HFF-Myc (cell line): ENCODE results near the gene ISOC2.
"Not testable (repeated sequence)": the region's sequence is repeated elsewhere in the genome, so short reads cannot be mapped to it uniquely, and the experiment has no call there.

Source experiments
- DNase-seq: peaks from one replicate; pipeline ENCODE4 v3.0.0-alpha.2; 2011; ENCODE audit warnings: low read depth; ENCODE audit errors: extremely low read depth
- H3K4me3 ChIP-seq: replicated peaks from 2 replicates; pipeline ENCODE4 v1.5.1; 2011; ENCODE audit warnings: low read depth, mild to moderate bottlenecking, control low read depth, low read length
- CTCF ChIP-seq: IDR thresholded peaks from 2 replicates; pipeline ENCODE4 v1.5.1; 2012; ENCODE audit warnings: mild to moderate bottlenecking, low read depth, low read length, control low read depth; ENCODE audit errors: missing control alignments

The ISOC2 gene

GRCh38 chr19:55418185-55418584 lies 43.3 kb downstream of the ISOC2 start:
- DNase-seq = peak; percentile 61
- TF ChIP-seq CTCF = peak; percentile 68
- no peak overlapping the region for H3K4me3 ChIP-seq

GRCh38 chr19:55410168-55410567 lies 51.3 kb downstream of the ISOC2 start:
- H3K4me3 ChIP-seq = no peak overlapping the region
- no peak for TF ChIP-seq CTCF
- no peak for DNase-seq

- DNase-seq = not testable (repeated sequence)
Measured at GRCh38 chr19:55409179-55409578, 52.3 kb downstream of the ISOC2 start.

GRCh38 chr19:55408533-55408872 lies 52.9 kb downstream of the ISOC2 start:
- DNase-seq = no peak
- peak overlapping the region; percentile 14 for H3K4me3 ChIP-seq

More at GRCh38 chr19:55409179-55409578, 52.3 kb downstream of the ISOC2 start:
- not testable (repeated sequence) for H3K4me3 ChIP-seq

GRCh38 chr19:55407800-55408532 lies 53.5 kb downstream of the ISOC2 start:
- H3K4me3 ChIP-seq = peak overlapping the region; percentile 90
- no peak for TF ChIP-seq CTCF
- peak; percentile 99 for DNase-seq

More at GRCh38 chr19:55408533-55408872, 52.9 kb downstream of the ISOC2 start:
- TF ChIP-seq CTCF = no peak

GRCh38 chr19:55407550-55407799 lies 54.0 kb downstream of the ISOC2 start, which contains the start of gene UBE2S:
TSS of gene UBE2S (minus strand) at chr19:55407788. CDS start at chr19:55407589, 199 bp downstream.
- not testable (repeated sequence) for DNase-seq
- H3K4me3 ChIP-seq = peak within 1 kb of the TSS; percentile 90

- DNase-seq = no peak
- peak overlapping the region; percentile 90 for H3K4me3 ChIP-seq
- no peak for TF ChIP-seq CTCF
Measured at GRCh38 chr19:55406826-55407549, 54.5 kb downstream of the ISOC2 start.
